GM20431 (cell line): ENCODE results near the gene KIRREL1.

ENCODE experiments used
- in situ Hi-C: fragments of 300-500 bp; cut with MseI, MboI; formaldehyde crosslinking; loops from one replicate; pipeline ENCODE4 v1.15.0; 2020; ENCODE audit warnings: low sequenced_read_pairs; ENCODE audit not compliant: unreplicated experiment

Gene KIRREL1

DNA sequence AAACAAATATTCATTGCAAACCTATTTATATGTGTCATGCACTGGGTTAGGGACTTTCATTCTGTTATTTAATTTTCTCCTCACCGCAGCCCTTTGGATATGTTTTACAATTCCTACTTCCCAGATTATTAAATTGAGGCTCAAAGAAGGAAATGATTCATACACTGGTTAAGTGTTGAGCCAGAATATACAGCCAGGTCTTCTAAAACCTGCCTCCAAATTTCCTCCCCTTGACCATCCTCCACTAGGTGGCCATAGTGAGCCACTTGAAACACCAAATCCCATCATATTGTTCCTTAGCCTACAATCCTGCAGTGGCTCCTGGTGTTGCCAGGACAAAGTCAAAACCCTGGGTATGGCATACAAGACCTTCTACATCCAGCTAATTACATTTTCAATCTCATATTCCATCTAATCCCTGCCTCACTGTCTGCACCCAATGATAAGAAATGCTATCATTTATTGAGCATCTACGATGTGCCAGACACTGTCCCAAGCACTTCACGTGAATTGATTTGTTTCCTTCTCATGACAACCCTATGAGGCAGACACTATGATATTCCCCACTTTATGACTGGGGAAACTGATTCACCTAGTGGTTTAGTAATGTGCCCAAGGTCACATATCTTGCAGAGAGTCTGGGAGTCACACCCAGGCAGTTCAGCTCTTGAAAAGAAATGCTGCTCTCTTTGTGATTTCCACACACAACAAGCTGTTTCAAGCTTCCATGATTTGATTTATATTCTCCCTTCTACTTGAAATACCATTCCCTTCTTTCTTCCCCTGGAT lies 23.6 kb upstream of the KIRREL1 start:
- in situ Hi-C loops: loop anchor here (10.0 kb wide), 1 partner anchor 155 kb away; a partner anchor contains a TSS

DNA sequence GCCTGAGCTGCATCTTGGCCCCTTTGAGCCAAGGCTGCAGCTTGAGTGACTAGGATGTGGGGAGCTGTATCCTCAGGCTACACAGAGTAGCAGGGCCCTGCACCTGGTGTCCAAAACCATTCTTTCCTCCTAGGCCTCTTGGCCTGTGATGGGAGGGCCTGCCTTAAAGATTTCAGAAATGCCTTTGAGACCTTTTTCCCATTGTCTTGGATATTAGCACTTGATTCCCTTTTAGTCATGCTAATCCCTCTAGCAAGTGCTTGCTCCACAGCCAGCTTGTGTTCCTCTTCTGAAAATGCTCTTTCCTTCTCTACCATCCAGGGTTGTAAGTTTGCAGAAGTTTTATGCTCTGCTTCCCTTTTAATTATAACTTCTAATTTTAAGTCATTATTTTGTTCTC lies 21.7 kb upstream of the KIRREL1 start:
- in situ Hi-C loops: no loop called here

DNA sequence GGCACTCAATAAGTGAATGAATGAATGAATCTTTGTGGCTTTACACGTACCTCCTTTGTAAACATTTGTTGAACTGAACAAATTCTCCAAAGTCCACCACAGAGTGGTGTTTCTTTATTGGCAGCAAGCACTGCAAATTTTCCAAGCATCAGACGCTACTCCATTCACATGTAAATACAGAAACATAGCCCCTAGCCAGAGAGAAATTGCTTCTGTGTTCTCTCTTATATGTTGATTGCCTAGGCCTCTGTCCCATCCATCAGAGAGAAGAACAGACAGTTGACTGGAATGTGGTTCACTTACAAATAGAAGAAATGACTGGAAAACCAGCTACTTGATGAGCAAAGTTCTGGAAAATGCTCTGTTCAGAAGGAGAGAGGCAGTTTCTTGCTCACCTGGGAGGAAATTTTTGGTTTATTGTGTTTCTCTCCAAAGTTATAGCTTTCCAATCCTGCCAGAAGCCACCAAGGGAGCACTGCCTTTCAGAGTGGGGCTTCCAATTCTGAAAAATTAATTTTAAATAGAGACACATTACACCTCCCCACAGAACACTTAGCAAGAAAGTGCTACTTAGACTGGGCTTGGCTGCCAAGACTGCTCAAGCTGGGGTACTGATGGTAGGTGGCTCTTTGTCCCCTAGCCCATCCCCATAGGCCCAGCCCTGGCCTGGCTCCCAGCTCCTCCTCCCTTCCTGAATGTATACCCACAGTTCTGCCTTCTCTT lies 18.1 kb upstream of the KIRREL1 start:
- in situ Hi-C loops: no loop called here

DNA sequence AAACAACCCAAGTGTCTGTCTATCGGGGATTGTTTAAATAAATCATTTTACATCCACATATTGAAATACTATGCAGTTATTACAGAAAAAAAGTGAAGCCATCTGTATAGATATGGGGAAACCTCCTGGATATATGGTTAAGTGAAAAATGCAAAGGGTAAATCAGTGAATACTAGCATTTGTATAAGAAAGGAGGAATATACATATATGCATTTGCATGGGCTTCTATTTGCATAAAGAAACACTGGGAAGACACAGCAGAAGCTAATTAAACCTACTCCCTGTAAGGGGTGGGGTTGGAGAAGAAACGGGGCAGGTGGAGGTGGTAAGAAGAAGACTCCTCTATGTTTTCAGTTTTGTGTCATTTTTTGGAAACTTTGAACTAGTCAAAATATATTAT lies 16.6 kb upstream of the KIRREL1 start:
- in situ Hi-C loops: no loop called here

DNA sequence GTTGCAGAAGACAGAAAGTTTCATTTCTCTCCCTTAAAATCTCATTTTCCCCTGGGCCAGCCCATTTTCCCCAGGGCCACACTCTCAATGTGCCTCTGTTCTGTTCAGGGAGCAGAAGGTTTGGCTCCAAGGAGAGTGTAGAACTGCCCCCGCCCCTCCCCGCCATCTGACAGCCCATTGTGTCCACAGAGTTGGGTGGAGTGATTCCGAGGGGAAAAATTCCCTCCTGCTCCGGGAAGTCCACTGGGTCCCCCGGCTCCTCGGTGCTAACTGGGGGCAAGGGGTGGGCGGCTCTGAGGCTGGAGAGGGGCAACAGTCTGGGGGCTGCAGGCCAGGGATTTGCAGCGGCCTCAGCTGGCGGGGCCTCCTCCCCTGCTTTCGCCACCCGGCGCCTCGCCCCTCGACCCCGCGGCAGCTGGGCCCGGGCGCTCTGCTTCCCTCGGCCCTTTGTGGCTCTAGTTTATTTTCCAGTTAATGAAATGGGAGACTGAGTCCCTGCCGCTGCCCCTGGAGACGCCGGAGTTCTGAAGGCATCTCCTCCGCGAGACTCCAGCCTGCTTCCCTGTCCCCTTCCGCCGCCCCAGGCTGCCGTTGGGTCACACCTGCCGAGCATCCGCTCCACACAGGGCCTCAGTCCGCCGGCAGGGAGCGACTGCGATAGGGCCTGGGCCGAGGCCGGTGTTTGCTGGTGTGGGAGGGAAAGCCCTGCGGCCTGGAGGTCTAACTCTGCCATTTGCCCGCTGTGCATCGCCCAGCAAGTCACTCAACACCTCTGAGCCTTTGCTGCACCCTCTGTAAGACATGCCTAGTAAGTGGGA lies 14.7 kb upstream of the KIRREL1 start:
- in situ Hi-C loops: no loop called here

DNA sequence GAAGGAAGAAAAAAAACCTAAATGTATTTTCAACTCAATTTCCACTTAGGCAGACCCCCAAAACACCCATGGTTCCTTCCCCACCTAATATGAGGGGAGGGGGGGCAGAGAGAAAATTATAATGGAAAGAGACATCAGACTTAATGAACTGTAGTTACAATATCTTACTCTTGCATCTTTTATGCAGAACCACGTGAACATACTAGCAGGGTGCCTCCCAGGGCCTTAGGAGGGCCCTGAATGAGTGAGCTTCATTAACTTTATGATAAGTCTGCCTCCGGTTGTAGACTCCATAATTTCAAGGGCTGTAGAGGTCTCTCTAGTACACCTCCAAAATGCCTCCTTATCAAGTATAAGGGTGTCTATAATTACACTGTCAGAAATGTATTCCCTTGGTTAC lies 11.3 kb upstream of the KIRREL1 start:
- in situ Hi-C loops: no loop called here

DNA sequence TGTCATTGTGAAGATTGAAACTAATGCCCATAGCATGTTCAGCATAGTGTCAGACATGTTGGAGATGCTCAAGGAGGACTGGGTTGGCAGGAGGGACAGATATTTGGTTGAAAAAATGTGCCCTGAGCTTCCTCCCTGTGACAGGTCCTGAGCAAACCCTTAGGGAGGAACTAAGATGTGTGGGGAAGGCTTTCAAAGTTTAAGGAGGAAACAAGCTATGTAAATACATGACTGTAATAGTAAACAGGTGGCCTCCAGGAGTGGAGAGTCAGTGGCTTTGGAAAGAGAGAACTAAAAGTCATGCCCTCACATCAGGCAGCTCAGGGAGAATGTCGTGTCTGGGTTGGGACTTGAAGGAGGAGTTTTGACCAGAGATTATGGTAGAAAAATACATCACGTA lies 9.7 kb upstream of the KIRREL1 start:
- in situ Hi-C loops: no loop called here

DNA sequence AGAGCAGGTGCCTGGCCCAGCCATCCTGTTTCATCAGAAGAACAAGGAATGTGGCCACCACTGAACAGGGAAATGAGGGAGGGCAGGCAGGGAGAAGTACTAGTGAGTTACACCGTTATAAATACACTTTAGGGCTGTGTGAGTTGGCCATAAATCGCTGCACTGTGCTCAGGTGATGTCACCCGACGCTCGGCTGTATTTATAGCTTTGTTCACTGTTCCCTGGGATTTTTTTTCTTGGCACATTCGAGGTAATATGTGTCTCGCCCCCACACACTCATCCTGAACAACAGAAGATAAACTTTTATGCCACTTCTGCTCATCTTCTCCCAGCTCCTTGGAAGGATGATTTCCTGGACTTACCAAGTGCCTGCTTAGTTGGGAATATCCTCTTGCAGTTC lies 9.0 kb upstream of the KIRREL1 start:
- in situ Hi-C loops: no loop called here

DNA sequence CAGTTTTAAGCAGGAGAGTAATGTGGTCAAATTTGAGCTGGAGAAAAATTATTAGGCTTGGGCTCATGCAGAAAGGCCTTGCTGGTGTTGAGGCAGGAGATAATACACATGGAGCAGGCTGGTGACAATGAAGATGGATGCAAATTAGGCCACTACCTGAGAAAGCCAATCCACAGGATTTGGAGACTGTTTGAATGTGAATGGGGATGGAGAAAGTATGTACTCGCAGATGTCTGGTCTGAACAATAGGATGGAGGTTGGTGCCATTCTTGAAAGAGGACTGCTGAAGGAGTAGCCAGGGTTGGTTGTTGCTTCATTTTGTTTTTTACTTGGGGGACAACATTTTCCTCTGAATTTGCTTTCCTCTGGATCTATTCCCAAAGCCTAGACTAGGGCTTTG lies 8.0 kb upstream of the KIRREL1 start:
- in situ Hi-C loops: no loop called here

DNA sequence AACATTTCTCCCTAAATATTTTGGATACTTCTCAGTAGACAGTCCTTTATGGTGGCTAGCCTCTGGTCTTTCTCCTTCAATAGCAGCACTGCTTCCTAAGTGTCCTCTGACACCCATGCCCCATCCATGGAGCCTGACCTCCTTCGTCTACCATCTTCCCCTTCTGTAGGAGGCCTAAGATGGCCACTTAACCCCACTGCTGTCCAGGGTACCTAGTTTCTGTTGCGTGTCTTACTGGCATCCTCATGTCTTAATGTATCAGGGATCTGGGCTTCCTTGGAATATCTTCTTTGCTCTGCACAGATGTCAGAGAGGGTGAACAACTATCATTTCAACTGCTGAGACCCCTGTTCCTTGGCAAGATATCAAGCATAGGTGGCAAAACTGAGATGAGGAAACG lies 5.4 kb upstream of the KIRREL1 start:
- in situ Hi-C loops: no loop called here

DNA sequence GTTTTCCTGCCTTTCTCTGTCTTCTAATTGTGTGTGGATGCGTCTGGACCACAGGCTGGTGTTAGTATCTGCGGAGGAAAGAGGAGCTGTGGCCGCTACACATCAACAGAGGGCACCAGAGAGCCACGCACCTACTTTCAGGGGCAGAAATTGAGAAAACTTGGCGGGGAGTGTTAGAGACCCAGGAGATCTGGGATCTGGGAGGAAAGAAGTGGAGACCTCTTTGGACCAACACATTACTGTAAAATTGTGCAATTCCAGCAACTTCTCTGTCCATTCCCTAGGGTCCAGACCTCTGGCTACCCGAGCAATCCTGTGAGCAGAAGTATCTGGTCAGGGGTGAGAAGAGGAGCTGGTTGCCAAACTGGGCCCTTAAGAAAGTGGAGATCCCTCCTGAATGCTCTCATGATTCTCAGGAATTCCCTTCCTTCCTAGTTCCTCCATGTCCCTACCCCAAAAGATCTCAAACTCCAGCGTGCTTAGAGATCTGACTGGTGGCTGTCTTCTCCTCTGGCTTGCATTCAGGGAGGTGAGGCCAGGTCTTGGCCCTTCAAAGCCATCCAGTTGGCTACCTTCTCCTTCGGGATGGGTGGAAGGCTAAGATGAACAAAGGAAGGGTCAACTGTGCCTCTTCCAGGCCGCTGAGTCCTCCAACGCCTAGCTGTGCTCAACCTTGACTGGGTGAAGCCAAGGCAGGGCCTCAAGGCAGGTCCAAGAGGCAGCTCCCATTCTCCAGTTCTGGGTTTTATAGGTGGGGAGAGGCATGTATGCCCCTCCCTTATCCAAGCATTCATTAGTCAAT lies 1.2 kb upstream of the KIRREL1 start:
- in situ Hi-C loops: no loop called here

DNA sequence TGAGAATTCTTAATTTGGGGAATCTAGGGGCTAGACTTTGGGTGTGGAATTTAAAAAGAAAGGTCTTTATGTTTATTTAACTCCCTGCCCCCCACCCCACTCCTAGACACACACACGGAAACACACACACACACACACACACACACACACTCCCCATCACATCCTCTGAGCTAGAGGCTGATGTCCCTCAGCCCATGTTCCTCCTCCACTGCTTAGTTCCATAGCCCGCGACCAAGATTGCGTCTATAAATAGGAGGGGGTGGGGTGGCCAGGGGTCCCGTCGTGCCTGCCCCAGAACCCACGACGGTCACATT lies 655 bp upstream of the KIRREL1 start:
- in situ Hi-C loops: no loop called here

DNA sequence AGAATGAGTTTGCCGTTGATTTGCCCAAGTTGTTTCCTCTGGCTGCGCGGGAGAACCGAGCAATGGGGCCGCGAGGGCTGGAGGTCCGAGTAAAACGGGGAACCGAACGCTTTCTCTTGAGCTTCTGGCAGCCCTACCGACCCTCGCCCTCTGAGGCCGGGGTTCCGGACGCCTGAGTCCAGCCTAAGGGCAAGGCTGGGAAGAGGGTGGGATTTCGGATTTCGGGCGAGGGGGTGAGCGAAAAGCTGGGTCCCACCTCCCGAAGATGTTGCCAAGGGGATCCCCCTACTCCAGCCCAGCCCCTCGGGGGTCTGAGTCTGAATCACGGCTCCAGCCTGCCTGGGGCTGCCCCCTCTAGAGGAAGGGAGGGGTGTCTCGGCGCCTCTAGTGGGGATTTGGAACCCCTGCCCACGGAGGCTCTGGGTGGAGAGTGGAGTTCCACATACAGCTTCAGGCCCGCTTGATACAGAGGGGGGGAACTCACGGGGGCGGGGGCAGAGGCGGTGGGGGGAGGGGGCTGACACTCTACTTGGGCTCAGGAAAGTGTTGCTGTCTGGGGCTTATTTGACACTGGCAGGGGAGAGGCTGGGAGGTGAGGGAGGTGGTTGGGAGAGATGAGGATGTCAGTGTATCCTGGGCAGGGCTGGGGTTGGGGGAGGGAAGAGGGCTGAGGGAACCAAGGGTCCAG lies 617 bp downstream of the KIRREL1 start:
- in situ Hi-C loops: no loop called here

DNA sequence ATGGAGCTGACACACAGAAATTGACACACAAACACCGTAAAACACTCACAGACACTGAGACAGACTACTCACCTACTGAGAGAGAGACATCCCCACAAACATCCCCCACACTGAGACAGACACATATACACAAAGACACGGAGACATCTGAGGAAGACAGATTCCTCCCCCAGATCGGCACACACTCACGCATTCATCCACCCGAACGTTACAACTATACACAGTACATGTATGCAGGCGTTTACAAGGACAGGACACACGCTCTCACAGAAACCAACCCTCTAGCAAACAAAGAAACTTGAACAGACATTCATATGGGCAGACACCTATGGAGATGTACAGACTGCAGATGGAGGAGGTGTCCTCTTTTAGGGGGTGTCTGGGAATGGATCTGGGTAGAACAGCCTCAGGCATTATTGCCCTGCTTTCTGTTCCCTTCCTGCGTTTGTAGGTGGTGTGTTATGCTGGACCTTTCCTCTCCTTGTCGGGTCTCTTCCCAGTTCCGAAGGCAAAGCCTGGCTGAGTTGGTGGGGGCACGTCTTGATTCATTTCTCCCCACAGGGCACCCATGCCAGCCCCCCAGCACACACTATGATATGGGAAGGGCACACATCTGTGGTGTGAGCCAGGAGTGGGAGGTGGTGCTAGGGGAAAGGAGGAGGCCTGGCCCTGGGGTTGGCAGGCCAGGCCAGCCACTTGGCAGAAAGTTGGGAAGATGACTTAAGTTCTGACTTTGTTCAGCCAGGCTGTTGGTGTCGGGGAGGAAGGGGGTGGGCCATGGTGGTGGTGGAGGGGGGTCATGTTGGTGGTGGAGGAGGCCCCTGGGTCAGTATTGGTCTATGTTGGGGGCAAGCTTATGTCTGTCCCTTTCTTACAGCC lies 1.5 kb downstream of the KIRREL1 start:
- in situ Hi-C loops: no loop called here

DNA sequence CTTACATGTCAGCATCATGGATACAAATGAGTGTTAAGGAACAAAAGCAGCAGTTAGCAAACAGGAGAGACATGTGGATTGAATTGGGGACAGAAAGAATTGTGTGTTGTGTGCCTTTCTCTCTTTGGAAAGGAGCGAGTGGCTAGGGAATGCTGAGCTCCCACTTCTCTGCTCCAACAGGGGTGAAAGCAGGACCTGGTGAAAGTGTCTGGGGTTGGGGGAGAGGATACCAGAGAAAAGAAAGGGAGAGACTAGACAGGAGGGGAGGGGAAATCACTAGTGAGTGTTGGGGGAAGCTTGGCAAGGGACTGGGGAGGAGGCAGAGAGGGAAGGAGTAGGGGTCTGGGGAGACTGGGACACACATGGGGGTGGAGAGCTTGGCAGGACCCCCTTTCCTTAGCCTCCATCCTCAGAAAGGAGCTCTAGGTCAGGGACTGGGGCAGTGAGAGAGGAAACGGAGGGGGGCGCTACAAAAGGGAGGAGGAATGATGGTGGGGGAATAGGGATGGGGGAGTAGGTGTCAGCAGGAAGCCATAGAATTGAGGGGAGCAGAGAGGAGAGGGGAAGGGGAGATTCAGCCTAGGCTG lies 2.2 kb downstream of the KIRREL1 start:
- in situ Hi-C loops: no loop called here

DNA sequence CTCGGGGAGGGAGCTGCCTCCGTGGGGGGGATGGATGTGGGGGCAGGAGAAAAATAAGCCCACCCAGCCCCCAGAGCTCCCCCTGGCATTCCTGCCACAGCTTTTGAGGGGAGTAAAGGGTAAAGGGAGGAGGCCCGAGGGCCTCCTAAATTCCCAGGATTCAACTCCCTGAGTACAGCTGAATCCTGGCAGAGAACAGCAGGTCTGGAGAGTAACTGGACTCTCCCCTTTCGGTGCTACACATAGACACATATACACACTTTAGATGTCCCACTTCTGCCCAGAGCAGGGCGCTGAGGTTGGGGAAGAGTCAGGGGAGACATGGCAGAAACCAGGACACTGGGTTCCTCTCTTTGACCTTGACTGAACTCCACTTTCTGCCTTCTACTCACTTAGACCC lies 3.0 kb downstream of the KIRREL1 start:
- in situ Hi-C loops: no loop called here

DNA sequence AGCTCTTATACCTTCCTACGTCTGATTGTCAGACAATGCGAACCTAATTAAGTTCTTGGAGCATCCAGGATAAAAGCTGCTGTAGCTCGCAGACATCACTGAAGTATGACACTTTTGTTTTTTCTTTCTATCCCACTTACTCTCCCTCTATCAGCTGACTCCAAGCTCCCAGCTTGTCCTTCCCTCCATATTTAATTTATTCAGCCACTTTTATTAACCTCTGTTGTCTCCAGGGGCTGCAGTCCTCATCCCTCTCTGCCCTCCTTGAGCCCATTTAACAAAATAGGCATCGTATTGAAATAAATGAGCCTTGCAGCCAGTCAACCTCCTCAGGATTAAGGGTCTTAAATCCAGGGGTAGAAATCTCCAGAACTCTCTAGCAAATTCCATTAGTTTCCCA lies 7.1 kb downstream of the KIRREL1 start:
- in situ Hi-C loops: no loop called here

DNA sequence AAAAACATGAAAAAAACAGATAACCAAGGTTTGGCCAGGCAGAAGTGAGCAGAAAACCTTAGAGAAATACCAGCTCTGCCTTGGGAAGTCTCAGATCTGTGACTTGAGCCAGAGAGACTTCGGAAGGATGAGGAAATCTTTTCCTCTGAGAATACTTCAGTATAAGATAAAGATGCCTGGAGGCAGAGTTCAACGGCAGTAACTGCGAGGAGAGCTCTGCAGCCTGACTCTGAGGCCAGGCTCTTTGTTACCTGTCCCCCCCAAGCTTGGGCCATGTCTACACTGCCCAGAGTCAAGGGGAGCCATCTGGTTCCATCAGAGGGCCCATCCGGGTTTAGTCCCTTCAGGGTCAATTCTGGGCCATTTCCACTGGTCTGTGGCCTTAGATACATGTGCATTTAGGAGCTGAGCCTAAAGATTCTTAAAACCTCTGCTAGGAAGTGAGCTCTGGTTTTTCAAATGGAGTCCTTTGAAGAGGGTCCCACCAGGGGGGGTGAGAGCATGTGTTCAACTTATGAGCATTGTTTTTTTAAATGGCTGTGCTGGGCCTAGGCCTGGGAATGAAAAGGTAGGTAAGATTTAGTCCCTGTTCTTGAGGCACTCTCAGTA lies 8.7 kb downstream of the KIRREL1 start:
- in situ Hi-C loops: no loop called here
